Left kidney (tissue), 2 donors: ENCODE results near the gene ZP3. TPM values are rescaled to one million over a fixed set of nuclear protein-coding genes. Genes with fewer than 3 reads are reported as not detected.
"Not testable (repeated sequence)": the region's sequence is repeated elsewhere in the genome, so short reads cannot be mapped to it uniquely, and the experiment has no call there.

ENCODE experiments used
- DNase-seq: peaks from one replicate; pipeline ENCODE4 v3.0.0-alpha.2; 2013
- polyA plus RNA-seq: library from polyadenylated mRNA; unstranded; fragments of 120-200 nt; gene quantifications from one replicate; pipeline ENCODE4 v1.2.1, GENCODE V29; 2013; ENCODE audit not compliant: insufficient read length

The ZP3 gene
- polyA plus RNA-seq, 1 donor, result 3.3 TPM

DNA sequence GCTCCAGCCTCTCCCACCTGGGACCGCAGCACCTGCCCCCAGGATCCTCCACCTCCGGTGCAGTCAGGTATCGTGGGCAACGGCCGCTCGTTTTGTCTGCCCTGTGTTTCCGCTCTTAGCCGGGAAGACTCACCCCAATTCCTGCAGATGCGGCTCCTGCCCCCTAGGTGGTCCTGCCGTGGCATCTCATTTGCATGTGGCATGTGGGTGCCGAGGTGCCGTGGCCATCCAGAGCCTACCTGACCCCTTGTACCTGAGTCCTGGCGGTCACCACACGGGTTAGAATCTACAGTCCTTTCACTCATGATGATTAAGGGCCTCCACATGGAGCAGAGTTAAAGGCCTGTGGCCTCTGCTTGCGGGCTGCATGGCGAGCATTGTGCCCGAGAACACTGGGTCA, 58.3 kb downstream of the ZP3 start:
- not testable (repeated sequence) for DNase-seq

DNA sequence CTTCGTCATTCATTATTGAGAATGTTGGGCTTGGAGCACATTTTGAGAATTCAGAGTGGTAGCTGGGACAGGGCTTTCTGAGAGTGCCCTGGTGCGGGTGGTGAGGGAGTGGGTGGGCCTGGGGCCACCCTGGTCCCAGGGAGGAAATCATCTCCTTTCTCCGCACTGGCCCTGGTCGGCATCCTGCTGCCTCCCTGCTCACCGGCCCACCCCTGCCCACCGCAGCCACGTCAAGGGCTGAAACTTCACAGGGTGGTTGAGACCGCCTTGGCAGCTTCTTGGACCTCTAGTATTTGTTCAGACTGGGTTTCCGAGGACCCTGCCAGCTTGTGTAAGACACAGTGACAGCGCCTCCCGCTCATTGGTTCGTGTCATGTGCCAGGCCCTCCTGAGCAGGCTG, 59.7 kb downstream of the ZP3 start:
- DNase-seq, result not testable (repeated sequence)

DNA sequence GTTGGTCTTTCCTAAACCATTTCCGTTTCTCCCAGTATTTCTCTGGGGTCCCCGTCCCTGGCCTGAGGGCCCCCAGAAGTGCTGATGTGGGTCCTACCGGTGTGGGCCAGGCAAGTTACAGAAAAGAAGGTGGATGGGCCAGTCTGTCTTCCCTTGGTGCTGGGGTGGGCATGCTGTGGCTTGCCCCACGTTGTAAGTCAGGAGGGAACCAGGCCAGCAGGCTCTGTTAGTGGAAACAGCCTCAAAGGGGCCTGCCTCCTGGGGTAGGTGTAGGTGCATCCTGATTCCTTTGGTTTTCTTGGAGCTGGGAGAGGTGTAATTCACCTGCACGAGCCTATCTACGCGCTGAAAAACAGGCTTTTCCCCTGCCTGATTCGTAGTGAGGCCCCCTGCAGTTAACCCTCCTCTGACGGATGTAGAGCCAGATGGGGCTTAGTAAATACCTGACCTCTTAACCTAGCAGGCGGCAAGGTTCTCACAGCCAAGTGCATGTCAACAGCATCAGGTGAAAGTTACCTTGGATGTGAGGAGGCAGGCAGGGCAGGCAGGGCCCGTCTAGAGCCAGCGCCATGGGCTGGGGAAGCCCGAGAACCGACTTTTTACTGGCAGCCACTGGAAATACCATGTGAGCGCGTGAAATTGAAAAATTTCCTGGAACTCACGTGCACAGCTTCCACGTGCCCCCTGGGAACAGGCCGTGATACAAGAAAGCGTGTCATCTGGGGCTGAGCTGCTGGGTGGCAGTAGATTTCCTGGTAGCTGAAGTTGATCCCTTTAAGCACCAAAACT, 61.3 kb downstream of the ZP3 start:
- DNase-seq, result not testable (repeated sequence)

DNA sequence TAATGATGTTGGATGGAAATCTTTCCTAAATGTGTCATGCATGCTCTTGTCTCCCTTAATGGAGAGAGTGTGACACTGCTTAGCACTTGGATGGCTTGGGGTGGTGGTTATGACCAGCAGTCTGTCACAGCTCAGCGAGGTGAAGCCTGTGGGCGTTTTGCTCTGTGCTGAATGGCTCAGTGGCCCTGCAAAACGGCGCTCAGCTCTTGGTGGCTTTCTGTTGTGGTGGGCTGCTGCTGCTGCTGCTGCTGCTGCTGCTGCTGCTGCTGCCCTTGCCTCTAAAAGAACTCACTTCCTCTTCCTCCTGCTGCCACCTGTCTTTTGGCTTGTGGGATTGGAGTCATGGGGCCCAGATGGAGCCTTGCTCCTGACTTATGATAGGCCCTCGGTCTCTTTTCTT, 61.9 kb downstream of the ZP3 start:
- DNase-seq, result not testable (repeated sequence)

DNA sequence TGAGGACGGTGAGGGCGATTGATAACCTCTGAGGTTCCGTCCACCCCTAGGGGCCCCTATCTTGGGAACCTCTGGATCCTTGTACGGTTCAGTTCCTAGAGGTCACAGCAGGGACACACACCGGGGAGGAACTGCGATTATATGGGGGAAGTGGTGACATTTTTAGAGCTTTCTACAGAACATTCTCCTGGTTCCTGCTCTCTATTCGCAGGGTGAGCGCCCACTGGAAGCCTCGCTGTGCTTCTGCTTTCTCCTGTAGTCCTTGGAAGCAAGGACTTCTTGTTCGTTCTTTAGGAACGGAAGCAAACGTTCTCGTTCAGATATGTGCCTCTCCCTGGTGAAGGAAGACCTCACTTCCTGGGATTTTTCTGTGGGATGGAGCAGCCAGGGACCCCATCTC, 63.2 kb downstream of the ZP3 start:
- DNase-seq, result not testable (repeated sequence)

Other genes starting within 250 kb of the ZP3 start
- gene SRRM3, start 223.1 kb upstream of the ZP3 start, polyA plus RNA-seq, result 2.1 TPM
- 109 TPM for gene HSPB1, start 122.3 kb upstream of the ZP3 start, polyA plus RNA-seq
- gene YWHAG, start 66.0 kb upstream of the ZP3 start, polyA plus RNA-seq, result 126 TPM
- 4.3 TPM for gene SSC4D, start 15.3 kb upstream of the ZP3 start, polyA plus RNA-seq
- 6.8 TPM for gene DTX2, start 36.8 kb downstream of the ZP3 start, polyA plus RNA-seq
- 1.1 TPM for gene UPK3B, start 85.6 kb downstream of the ZP3 start, polyA plus RNA-seq
- 6.2 TPM for gene SPDYE16, start 118.3 kb downstream of the ZP3 start, polyA plus RNA-seq
- gene POMZP3, start 202.3 kb downstream of the ZP3 start, polyA plus RNA-seq, result 20.0 TPM